Suppressor macrophage treated with lipopolysaccharide for 1 hour (primary cell): ENCODE measurements around the gene SMYD3.

ENCODE experiments used
- DNase-seq, 3 donors: peaks; one replicate each; pipeline ENCODE4 v3.0.0-alpha.2; 2020 to 2022

Gene SMYD3

DNA sequence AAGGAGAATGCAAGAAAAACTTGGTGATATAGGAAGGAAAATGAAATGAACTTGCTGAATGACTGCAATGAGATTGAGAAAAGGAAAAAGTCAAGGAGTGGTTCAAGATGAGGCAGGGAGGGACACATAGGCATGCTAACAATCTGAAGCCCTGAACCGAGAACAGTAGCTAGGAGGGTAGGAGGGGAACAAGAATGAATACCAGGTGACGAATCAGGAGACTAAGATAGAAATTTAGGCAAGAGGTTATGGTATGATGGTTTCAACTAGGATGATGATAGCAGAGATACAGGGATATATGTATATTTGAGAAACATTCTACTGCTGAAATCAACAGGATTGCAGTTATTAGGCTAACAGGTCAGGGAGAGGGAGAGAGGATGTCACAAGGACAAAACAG, 44.1 kb downstream of the SMYD3 start:
- DNase-seq = no peak

GRCh38 chr1:246460406-246460805, 46.7 kb downstream of the SMYD3 start:
- no peak for DNase-seq

DNA sequence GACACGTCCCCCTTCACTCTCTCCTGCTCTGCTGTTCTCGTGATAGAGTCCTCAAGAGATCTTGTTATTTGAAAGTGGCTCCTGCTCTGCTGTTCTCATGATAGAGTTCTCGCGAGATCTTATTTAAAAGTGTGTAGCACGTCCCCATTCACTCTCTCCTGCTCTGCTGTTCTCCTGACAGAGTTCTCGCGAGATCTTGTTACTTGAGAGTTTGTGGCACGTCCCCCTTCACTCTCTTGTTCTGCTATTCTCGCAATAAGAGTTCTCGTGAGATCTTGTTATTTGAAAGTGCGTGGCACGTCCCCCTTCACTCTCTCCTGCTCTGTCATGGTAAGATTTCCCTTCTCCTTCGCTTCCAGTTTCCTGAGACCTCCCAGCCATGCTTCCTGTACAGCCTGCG, 47.9 kb downstream of the SMYD3 start:
- no peak for DNase-seq

GRCh38 chr1:246455476-246455875, 51.6 kb downstream of the SMYD3 start:
- DNase-seq = no peak

DNA sequence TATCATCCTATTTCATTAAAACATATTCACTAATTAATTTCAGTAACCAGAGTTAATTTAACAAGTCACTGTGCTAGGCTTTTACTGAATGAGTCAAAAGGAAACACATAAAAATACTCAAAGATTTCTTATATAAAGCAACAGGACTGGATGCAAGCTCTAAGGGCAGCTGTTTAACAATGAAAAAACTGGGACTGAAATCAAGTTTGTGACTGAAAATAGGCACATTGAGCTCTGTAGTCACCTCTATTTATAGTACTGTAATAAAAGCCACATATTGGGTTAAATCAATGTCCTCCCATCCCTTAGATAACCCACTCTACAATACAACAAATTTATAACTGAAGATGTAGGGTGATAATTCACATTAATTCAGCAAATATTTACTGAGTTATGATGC, 52.4 kb downstream of the SMYD3 start:
- DNase-seq = no peak

- peak; percentile 31 to 59 (median 49) for DNase-seq
Measured at GRCh38 chr1:246450611-246451251, 56.3 kb downstream of the SMYD3 start.

GRCh38 chr1:246448373-246448772, 58.7 kb downstream of the SMYD3 start:
- no peak for DNase-seq

- DNase-seq = no peak
Measured at GRCh38 chr1:246447501-246447900, 59.6 kb downstream of the SMYD3 start.

- DNase-seq = no peak
Measured at GRCh38 chr1:246445503-246445902, 61.6 kb downstream of the SMYD3 start.

- DNase-seq = no peak
Measured at GRCh38 chr1:246444617-246445016, 62.5 kb downstream of the SMYD3 start.

- no peak for DNase-seq
Measured at GRCh38 chr1:246437961-246438360, 69.1 kb downstream of the SMYD3 start.

GRCh38 chr1:246435421-246436041, 71.5 kb downstream of the SMYD3 start:
- DNase-seq = no peak

DNA sequence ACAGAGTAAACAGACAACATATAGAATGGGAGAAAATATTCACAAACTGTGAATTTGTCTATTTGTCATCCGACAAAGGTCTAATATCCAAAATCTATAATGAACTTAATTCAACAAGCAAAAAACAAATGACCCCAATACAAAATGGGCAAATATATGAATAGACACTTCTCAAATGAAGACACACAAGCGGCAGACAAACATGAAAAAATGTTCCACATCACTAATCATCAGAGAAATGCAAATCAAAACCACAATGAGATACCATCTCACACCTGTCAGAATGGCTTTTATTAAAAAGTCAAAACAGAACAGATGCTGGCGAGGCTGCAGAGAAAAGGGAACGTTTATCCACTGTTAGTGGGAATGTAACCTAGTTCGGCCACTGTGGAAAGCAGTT, 72.7 kb downstream of the SMYD3 start:
- DNase-seq = no peak

DNA sequence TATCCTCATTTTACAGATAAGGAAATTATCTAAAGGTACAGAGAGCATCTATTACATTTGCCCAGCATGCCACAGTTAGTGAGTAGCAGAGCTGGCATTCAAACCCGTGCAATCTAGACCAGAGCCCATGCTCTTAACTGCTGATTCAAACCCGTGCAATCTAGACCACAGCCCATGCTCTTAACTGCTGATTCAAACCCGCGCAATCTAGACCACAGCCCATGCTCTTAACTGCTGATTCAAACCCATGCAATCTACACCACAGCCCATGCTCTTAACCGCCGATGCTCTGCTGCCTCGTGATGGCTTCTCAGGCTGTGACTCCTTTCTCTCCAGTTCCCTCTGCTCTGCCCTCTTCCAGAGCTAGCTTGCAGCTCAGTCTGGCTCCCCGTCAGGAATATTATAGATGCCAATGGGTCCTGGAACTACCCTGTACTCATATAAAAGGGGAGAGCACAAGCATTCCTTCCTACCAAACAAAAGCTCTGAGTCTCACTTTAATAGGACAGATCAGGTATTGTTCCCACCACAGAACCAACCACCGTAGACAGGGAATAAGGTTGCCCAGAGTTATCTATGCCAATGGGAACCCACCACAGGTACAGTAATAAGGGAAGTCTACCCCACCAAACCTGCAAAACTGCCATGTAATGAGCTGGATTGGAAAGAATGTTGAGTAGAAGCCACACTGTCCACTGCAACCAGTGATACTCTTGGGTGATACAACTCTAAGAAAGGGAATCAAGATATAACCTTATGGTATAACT, 78.4 kb downstream of the SMYD3 start:
- no peak for DNase-seq

DNA sequence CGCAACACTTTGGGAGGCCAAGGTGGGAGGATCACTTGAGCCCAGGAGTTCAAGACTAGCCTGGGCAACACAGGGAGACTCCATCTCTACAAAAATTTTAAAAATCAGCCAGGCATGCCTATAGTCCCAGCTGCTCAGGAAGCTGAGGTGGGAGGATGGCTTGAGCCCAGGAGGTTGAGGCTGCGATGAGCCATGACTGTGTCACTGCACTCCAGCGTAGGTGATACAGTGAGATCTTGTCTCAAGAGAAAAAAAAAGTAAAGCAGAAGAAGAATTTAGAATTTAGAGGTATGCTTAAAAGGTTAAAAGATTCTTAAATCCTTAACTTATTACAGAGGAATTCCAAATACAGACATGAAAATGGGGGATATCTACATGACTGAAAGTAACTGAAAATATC, 79.5 kb downstream of the SMYD3 start:
- no peak for DNase-seq

DNA sequence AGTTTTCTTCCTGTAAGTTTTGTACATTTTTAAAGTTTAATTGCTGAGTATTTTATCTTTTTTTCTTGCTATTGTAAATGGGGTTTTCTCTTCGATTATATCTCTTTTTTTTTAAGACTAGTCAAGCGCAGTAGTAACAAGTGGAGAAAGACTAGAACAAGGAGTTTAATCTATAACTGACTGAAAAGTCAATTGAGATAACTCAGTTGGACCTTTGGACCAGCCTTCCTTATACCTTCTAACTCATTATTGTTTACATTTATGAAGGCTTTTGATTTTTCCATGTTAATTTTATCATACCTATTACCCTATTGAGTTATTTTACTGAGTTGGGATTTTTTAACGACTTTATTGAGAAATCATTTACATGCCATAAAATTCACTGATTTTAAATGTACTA, 81.2 kb downstream of the SMYD3 start:
- DNase-seq = no peak

- no peak for DNase-seq
Measured at GRCh38 chr1:246425139-246425794, 81.8 kb downstream of the SMYD3 start.

DNA sequence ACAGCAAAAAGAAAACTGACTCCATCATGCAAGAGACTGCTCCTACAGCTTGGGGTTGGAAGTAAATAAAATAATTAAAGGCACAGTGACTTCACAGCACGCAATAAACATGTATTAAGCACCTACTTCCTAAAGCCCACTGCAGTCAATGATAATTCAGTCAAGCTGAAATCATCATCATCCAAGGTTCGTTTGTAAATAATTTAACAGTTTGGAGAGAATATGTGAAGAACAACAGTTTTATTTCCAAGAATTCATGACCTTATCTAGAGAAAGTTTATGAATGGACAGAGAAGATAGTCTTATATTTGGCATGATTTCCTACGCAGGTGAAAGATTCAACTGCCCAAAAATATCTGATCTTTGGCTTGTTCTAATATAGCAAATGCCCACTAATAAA, 86.8 kb downstream of the SMYD3 start:
- no peak for DNase-seq

GRCh38 chr1:246418565-246419312, 88.3 kb downstream of the SMYD3 start:
- no peak for DNase-seq

DNA sequence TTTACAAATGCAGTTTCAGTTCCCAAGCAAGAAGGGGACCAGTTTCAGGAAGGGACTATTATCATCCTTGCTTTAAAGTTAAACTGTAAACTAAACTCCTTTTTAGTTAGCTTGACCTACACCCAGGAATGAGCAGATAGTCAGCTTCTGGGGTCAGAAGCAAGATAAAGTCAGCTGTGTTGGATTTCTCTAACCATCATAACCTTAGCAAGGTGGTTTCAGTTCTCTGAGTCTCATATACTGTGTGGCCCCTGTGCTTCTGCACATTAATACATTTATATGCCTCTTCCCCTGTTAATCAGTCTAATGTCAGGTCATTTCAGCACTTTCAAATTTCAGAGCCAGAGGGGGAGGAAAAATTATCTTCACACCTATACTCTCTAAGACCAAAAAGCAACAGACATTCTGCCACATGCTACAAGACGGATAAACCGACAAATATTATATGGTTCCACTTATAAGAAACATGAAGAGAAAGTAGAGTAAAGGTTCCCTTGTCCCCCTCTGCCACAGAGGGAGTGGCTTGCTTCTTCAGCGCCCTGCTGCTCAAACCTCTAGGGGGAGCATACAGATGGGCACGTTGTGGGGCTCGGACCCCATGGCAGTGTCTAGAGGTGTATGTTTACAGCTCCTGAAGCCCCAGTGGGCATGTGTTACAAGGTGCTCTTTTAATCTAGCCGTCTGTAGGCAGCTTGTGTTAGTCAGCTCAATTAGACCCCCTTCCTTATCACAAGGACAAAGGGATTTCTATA, 89.1 kb downstream of the SMYD3 start:
- no peak for DNase-seq

DNA sequence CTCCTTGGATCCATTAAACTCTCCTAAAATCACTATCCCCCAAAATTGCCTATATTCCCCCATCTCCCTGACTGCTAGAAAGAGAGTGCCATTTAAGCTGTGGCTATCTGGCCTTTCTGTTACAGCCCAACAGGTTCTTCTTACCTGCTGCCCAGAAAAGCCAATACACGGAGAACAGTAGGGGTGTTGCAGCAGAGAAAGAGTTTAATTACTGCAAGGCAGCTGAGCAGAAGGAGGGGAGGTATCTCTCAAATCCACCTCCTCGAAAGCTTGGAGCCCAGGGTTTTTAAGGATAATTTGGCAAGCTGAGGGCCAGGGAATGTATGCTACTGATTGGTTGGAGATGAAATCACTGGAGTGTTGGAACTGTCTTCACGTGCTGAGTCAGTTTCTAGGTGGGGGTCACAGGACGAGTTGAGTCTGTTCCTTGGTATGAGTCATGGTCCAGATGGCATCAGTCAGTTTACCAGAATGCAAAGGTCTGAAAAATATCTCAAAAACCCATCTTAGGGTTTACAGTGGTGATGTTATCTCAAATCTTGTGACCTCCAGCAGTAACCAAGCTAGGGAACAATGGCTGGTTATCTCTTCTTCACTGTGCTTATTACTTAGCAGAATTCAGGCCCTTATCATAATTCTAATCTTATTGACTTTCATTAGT, 89.8 kb downstream of the SMYD3 start:
- peak in 1 of 3 donors; percentile 4 for DNase-seq

DNA sequence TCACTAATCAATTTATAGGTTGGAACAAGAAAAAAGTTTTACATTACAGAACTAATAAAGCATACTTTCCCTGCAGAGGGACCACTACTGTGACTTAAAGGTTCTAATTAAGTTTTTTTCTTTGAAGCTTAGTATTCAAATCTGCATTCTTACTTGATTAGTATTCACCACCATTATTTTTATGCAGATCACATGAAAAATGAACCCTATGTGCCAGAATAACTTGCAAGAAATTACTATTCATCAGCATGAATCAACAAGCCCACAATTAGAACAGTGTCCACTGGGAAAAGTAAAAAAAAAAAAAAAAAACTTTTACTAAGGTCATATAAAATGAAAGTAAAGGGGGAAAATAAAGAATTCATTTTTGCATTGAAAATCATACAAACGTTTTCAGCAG, 90.8 kb downstream of the SMYD3 start:
- no peak for DNase-seq
